Measurements from ENCODE around the gene RELCH. TPM values are rescaled to one million over a fixed set of nuclear protein-coding genes. Genes with fewer than 3 reads are reported as not detected.

Gene RELCH, protein sequence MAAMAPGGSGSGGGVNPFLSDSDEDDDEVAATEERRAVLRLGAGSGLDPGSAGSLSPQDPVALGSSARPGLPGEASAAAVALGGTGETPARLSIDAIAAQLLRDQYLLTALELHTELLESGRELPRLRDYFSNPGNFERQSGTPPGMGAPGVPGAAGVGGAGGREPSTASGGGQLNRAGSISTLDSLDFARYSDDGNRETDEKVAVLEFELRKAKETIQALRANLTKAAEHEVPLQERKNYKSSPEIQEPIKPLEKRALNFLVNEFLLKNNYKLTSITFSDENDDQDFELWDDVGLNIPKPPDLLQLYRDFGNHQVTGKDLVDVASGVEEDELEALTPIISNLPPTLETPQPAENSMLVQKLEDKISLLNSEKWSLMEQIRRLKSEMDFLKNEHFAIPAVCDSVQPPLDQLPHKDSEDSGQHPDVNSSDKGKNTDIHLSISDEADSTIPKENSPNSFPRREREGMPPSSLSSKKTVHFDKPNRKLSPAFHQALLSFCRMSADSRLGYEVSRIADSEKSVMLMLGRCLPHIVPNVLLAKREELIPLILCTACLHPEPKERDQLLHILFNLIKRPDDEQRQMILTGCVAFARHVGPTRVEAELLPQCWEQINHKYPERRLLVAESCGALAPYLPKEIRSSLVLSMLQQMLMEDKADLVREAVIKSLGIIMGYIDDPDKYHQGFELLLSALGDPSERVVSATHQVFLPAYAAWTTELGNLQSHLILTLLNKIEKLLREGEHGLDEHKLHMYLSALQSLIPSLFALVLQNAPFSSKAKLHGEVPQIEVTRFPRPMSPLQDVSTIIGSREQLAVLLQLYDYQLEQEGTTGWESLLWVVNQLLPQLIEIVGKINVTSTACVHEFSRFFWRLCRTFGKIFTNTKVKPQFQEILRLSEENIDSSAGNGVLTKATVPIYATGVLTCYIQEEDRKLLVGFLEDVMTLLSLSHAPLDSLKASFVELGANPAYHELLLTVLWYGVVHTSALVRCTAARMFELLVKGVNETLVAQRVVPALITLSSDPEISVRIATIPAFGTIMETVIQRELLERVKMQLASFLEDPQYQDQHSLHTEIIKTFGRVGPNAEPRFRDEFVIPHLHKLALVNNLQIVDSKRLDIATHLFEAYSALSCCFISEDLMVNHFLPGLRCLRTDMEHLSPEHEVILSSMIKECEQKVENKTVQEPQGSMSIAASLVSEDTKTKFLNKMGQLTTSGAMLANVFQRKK
- total RNA-seq = 21.2 and 22.4 TPM in 2 replicates
- long read RNA-seq, partial matches to known transcripts = 4 of 8 reads
- long read RNA-seq, other reads (novel, unspliced or antisense) = 4 of 8 reads

GRCh38 chr18:62186774-62187542 is at the start of gene RELCH, which contains the start of gene PIGN:
Gene RELCH, plus strand, starts transcription at chr18:62187255. Its CDS starts 251 bp downstream, at chr18:62187506.
Gene PIGN, minus strand, starts transcription at chr18:62187056. Its CDS starts 25,703 bp downstream, at chr18:62161353.
- peak; percentile 84 for DNase-seq (ENCODE audit: low read depth, low spot score)
- peaks cover 9% of the 10 kb centered on the region for H3K36me3 Mint-ChIP-seq (ENCODE audit: low read depth)
- peaks cover 2% of the 10 kb centered on the region for H3K9me3 Mint-ChIP-seq
- H3K27ac Mint-ChIP-seq (ENCODE audit: unreplicated experiment) = peak within 1 kb of the TSS; percentile 98
- no peaks in the 10 kb centered on the region for H3K27me3 Mint-ChIP-seq (ENCODE audit: low read depth)
- TF ChIP-seq, protein P1, sequence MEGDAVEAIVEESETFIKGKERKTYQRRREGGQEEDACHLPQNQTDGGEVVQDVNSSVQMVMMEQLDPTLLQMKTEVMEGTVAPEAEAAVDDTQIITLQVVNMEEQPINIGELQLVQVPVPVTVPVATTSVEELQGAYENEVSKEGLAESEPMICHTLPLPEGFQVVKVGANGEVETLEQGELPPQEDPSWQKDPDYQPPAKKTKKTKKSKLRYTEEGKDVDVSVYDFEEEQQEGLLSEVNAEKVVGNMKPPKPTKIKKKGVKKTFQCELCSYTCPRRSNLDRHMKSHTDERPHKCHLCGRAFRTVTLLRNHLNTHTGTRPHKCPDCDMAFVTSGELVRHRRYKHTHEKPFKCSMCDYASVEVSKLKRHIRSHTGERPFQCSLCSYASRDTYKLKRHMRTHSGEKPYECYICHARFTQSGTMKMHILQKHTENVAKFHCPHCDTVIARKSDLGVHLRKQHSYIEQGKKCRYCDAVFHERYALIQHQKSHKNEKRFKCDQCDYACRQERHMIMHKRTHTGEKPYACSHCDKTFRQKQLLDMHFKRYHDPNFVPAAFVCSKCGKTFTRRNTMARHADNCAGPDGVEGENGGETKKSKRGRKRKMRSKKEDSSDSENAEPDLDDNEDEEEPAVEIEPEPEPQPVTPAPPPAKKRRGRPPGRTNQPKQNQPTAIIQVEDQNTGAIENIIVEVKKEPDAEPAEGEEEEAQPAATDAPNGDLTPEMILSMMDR (conservative IDR thresholded peaks at IDR 0.05) = no peak
- H3K4me3 Mint-ChIP-seq = peak within 1 kb of the TSS; percentile 95
- peaks cover 51% of the 10 kb centered on the region for H3K4me1 Mint-ChIP-seq

DNA sequence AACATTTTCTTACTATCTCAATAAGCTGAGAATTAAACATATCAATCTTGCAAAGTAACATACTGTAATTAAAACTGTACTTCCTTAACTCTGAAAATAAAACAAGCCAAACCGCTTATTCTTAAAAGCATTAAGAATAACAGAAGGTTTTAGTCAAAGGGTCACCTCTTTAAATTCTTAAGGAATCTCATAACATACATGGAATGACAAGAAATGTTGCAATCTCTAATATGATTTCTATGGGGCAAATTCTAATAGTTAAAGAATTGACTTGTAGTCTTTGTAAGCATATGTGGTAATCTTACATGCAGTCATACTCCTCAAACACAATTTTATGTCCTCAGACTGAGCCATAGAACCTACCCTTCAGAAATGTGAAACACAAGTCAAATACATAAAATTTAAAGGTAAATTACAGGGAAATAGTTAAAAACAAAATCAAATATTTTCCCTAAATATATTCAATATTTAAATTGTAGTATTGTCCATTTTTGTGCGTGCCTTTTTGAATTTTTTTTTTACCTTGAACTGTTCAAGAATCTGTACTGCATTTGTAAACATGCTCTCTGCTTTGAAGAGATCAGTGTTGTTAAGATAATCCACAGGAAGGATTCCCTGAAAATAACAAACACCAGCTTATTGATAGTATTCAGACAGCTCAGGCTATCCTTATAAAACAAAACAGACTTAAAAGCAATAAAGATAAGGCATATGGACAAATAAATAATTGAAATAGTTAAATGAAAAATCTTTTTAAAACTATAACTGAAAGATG is 48.4 kb upstream of the RELCH start:
- Mint-ChIP-seq H3K9me3 (no peaks in the 10 kb centered on the region), H3K36me3 (ENCODE audit: low read depth) (no peaks in the 10 kb centered on the region), H3K4me3 (no peak overlapping the region), H3K27me3 (ENCODE audit: low read depth) (no peaks in the 10 kb centered on the region), H3K4me1 (no peaks in the 10 kb centered on the region), H3K27ac (ENCODE audit: unreplicated experiment) (no peak overlapping the region)
- TF ChIP-seq, protein P1 (conservative IDR thresholded peaks at IDR 0.05) = no peak
- DNase-seq (ENCODE audit: low read depth, low spot score) = no peak

GRCh38 chr18:62140259-62140658 is 46.8 kb upstream of the RELCH start:
- DNase-seq (ENCODE audit: low read depth, low spot score) = no peak
- TF ChIP-seq, protein P1 (conservative IDR thresholded peaks at IDR 0.05) = no peak
- no peaks in the 10 kb centered on the region for H3K36me3 Mint-ChIP-seq (ENCODE audit: low read depth)
- H3K27me3 Mint-ChIP-seq (ENCODE audit: low read depth) = no peaks in the 10 kb centered on the region
- no peak overlapping the region for H3K27ac Mint-ChIP-seq (ENCODE audit: unreplicated experiment)
- no peaks in the 10 kb centered on the region for H3K4me1 Mint-ChIP-seq
- H3K9me3 Mint-ChIP-seq = no peaks in the 10 kb centered on the region
- H3K4me3 Mint-ChIP-seq = no peak overlapping the region

- no peaks in the 10 kb centered on the region for H3K27me3 Mint-ChIP-seq (ENCODE audit: low read depth)
- no peak overlapping the region for H3K27ac Mint-ChIP-seq (ENCODE audit: unreplicated experiment)
These were observed 42.7 kb upstream of the RELCH start for GRCh38 chr18:62144338-62144737.

More at GRCh38 chr18:62144338-62144737, 42.7 kb upstream of the RELCH start:
- H3K36me3 Mint-ChIP-seq (ENCODE audit: low read depth) = no peaks in the 10 kb centered on the region
- no peak for DNase-seq (ENCODE audit: low read depth, low spot score)
- no peaks in the 10 kb centered on the region for H3K9me3 Mint-ChIP-seq
- H3K4me1 Mint-ChIP-seq = no peaks in the 10 kb centered on the region
- TF ChIP-seq, protein P1 (conservative IDR thresholded peaks at IDR 0.05) = no peak
- H3K4me3 Mint-ChIP-seq = no peak overlapping the region

All from neural crest cell (in vitro differentiated cells).